ENCODE results near the gene INAVA.

The INAVA gene

DNA sequence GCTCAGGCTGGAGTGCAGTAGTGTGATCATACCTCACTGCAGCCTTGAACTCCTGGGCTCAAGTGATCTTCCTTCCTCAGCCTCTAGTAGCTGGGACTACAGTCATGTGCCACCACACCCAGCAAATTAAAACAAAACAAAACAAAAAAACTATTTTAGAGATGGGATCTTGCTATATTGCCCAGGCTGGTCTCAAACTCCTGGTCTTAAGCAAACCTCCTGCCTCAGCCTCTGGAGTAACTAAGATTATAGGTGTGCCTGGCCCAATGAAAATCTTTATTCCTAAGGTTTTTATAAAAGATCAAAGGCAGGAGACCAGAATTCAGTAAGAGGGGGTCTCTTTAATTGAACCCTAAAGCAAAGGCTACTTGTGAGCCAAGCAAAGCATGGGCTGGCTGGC lies 10.1 kb downstream of the INAVA start:
- ChIA-PET POLR2A (no interaction called here), CTCF (interaction anchor here (1.0 to 4.0 kb wide), 5 partner anchors 10 to 137 kb away, joined by 4 to 26 read pairs (median 4); partner anchors contain the start of gene INAVA)
- no peak for DNase-seq (ENCODE audit: extremely low spot score)
- TF ChIP-seq, protein P1, sequence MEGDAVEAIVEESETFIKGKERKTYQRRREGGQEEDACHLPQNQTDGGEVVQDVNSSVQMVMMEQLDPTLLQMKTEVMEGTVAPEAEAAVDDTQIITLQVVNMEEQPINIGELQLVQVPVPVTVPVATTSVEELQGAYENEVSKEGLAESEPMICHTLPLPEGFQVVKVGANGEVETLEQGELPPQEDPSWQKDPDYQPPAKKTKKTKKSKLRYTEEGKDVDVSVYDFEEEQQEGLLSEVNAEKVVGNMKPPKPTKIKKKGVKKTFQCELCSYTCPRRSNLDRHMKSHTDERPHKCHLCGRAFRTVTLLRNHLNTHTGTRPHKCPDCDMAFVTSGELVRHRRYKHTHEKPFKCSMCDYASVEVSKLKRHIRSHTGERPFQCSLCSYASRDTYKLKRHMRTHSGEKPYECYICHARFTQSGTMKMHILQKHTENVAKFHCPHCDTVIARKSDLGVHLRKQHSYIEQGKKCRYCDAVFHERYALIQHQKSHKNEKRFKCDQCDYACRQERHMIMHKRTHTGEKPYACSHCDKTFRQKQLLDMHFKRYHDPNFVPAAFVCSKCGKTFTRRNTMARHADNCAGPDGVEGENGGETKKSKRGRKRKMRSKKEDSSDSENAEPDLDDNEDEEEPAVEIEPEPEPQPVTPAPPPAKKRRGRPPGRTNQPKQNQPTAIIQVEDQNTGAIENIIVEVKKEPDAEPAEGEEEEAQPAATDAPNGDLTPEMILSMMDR (IDR thresholded peaks at IDR 0.05; ENCODE audit: control extremely low read depth, extremely low read depth, low read depth, missing control alignments), result no peak

DNA sequence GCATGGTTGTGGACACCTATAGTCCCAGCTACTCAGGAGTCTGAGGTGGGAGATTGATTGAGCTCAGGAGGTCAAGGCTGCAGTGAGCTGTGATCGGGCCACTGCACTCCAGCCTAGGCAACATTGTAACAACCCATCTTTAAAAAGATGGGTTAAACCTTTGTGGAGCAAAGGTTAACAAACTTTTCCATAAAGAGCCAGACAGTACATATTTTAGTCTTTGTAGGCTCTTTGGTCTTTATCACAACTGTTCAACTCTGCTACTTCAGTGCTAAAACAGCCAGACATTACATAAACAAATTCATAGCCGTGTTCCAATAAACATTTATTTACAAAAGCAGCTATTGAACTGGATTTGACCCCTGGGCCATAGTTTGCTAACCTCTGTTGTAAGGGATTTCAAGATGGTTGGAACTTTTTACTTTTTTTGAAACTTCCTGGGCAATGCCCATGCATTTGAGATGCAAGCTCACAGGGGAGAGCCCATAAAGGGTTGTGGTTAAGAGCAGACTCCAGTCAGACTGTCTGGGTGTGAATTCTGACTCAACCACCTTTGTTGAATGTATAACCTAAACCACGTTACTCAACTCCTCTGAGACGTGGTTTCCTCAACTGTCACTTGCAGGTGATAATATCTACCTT lies 10.8 kb downstream of the INAVA start:
- ChIA-PET POLR2A (no interaction called here), CTCF (interaction anchor here (1.3 to 4.0 kb wide), 3 partner anchors 10 to 66 kb away, joined by 4 to 26 read pairs (median 4); no protein-coding TSS in a partner anchor)
- DNase-seq (ENCODE audit: extremely low spot score), result no peak
- TF ChIP-seq, protein P1 (IDR thresholded peaks at IDR 0.05; ENCODE audit: control extremely low read depth, extremely low read depth, low read depth, missing control alignments), result no peak

DNA sequence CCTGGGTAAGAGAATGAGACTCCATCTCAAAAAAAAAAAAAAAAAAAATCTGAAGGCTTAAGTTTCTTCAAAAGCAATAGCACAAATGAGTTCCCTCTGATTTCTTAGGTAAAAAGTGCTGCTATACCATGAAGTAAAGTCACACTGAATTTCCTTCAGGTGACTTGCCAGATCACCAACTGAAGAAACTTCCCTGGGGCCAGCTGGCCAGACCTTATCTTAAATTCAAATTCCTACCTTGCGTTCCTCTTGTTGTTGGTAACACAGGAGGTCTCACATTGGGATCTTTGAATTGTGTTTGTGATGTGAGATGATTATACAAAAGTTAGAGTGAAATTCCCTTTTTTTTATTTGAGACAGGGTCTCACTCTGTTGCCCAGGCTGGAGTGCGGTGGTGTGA lies 11.8 kb downstream of the INAVA start:
- ChIA-PET POLR2A (no interaction called here), CTCF (interaction anchor here (0.9 to 3.3 kb wide), 6 partner anchors 14 to 285 kb away, joined by 3 to 9 read pairs (median 6); no protein-coding TSS in a partner anchor)
- TF ChIP-seq, protein P1 (IDR thresholded peaks at IDR 0.05; ENCODE audit: control extremely low read depth, extremely low read depth, low read depth, missing control alignments), result no peak
- DNase-seq (ENCODE audit: extremely low spot score), result no peak

DNA sequence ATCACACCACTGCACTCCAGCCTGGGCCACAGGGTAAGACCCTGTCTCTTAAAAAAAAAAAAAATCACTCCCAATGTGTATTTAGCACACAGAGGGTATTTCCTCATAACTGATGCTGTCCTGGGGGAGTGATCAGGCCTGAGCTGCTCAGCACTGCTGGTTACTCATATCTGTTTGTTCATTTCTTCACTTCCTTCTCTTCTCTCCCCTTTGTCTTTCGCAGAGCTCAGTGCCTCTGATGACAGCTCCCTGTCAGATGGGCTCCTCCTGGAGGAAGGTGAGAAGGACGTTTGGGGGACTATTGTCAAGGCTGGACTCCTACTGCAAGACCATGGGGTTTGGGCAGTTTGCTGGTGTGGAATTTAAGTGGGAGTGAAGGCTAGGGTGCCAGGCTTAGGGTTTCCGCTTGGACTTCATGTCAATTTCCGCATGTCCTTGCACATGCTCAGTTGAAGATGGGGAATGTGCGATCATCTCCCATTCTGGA lies 13.0 kb downstream of the INAVA start:
- TF ChIP-seq, protein P1 (IDR thresholded peaks at IDR 0.05; ENCODE audit: control extremely low read depth, extremely low read depth, low read depth, missing control alignments), result no peak
- peak; percentile 72 for DNase-seq (ENCODE audit: extremely low spot score)
- ChIA-PET POLR2A (no interaction called here), CTCF (interaction anchor here (0.8 to 3.6 kb wide), 12 partner anchors 10 to 286 kb away, joined by 3 to 15 read pairs (median 4); partner anchors contain the start of gene INAVA)

DNA sequence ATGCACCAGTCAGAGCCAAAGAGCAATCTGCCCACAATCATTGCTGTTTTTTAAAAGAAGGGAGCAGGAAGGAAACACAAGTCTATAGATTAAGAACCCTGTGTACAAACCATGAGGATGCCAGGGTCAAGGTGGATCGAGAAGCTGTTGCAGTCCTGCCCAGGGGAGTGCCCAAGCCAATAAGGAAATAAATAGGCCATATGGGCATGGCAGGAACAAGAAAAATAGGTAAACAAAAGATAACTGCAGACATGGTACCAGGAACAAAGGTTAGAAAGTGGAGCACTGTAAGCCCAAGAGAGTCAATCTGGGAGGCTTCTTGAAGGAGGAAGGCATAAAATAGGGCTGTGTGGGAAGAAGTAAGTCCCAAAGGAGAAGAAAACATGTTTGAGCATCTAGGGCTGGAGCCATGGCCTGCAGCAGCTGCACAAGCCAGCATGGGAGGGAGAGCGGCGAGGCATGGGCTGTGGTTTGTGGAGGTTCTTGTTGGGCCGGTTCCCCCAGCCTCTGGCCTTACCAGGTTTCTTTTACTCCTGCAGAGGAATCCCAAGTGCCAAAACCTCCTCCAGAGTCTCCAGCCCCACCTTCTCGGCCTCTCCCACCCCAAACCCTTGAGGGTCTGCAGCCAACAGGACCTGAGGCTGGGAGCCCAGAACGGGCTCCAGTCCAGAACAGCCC lies 13.6 kb downstream of the INAVA start:
- TF ChIP-seq, protein P1 (IDR thresholded peaks at IDR 0.05; ENCODE audit: control extremely low read depth, extremely low read depth, low read depth, missing control alignments), result no peak
- CTCF ChIA-PET, result interaction anchor here (0.8 to 3.6 kb wide), 12 partner anchors 10 to 286 kb away, joined by 3 to 15 read pairs (median 4); partner anchors contain the start of gene INAVA
- DNase-seq (ENCODE audit: extremely low spot score), result no peak
- POLR2A ChIA-PET, result no interaction called here

DNA sequence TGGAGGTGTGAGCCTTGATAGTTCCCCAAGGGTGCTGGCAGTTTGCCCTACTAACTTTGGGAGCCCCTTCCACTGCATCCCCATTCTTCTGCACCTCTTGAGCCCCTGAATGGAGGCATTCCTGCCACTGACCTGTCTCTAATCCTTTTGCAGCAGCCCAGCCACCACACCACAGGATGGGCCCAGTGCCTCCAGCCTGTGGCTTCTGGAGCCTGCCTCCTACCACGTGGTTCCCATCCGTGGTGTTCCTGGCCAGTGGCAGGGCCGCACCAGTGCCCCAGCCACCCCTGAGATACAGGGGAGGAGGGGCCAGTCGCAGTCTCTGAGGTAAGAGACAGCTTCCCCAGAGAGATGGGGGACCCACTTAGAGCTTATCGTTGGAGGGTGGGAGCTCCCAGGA lies 14.4 kb downstream of the INAVA start:
- DNase-seq (ENCODE audit: extremely low spot score), result no peak
- POLR2A ChIA-PET, result no interaction called here
- CTCF ChIA-PET, result interaction anchor here (0.9 to 3.6 kb wide), 3 partner anchors 18 to 287 kb away, joined by 3 to 15 read pairs (median 8); no protein-coding TSS in a partner anchor
- TF ChIP-seq, protein P1 (IDR thresholded peaks at IDR 0.05; ENCODE audit: control extremely low read depth, extremely low read depth, low read depth, missing control alignments), result no peak
